Measurements from ENCODE around the gene MXRA8. TPM values are rescaled to one million over a fixed set of nuclear protein-coding genes. Genes with fewer than 3 reads are reported as not detected.
A peak's percentile ranks its signal among the peaks of the same experiment; 100 is the strongest.

Gene MXRA8
- total RNA-seq: 100 to 1,000 TPM in 1 of 2 donors, 10 to 100 TPM in 1; 68.9 to 213 TPM
- 10 to 100 TPM; 38.5 to 65.0 TPM for polyA plus RNA-seq
- long read RNA-seq, donor 1, transcript MXRA8-201 (10 exons, 2,273 nt): major isoform, 18 of 37 reads
- long read RNA-seq, donor 1, partial matches to known transcripts: 7 of 37 reads
- long read RNA-seq, donor 1, other reads (novel, unspliced or antisense): 7 of 37 reads
- long read RNA-seq, donor 2, partial matches to known transcripts: 0 of 3 reads
- long read RNA-seq, donor 2, other reads (novel, unspliced or antisense): 0 of 3 reads
- long read RNA-seq, donor 3, transcript MXRA8-201 (10 exons, 2,273 nt): major isoform, 6 of 8 reads
- long read RNA-seq, donor 3, partial matches to known transcripts: 0 of 8 reads
- long read RNA-seq, donor 3, other reads (novel, unspliced or antisense): 0 of 8 reads
- long read RNA-seq, donor 4, partial matches to known transcripts: 0 of 1 reads
- long read RNA-seq, donor 4, other reads (novel, unspliced or antisense): 0 of 1 reads
- long read RNA-seq, donor 5, transcript MXRA8-201 (10 exons, 2,273 nt): major isoform, 12 of 30 reads
- long read RNA-seq, donor 5, partial matches to known transcripts: 6 of 30 reads
- long read RNA-seq, donor 5, other reads (novel, unspliced or antisense): 6 of 30 reads

- Histone ChIP-seq H3K9ac (ENCODE audit: insufficient read depth in 1 of 2, low read length in 2 of 2) (peak within 1 kb of the TSS; percentile 55 to 86), H3K4me3 (peak within 1 kb of the TSS; percentile 37), H3K9me3 (ENCODE audit: control insufficient read depth in 4 of 4, insufficient read depth in 3 of 4, low read length in 3 of 4) (peaks cover 0 to 5% (median 0%) of the 10 kb centered on the region in 4 donors), H3K4me1 (ENCODE audit: control insufficient read depth in 5 of 5, insufficient read depth in 5 of 5, low read length in 5 of 5) (peaks cover 0 to 39% (median 11%) of the 10 kb centered on the region in 5 donors), H3K27me3 (ENCODE audit: control insufficient read depth in 3 of 3, insufficient read depth in 3 of 3, low read length in 2 of 3) (peaks cover 0 to 4% (median 0%) of the 10 kb centered on the region in 3 donors), H3K27ac (ENCODE audit: low read depth in 1 of 2, low read length in 1 of 2) (peak within 1 kb of the TSS; percentile 21 to 79), H3K36me3 (ENCODE audit: control insufficient read depth in 4 of 4, insufficient read depth in 4 of 4, low read length in 4 of 4) (peaks cover 0 to 6% (median 2%) of the 10 kb centered on the region in 4 donors)
- WGBS, 2 donors: 21 to 31% methylated on average over 24 to 29 of the region's 29 CpGs
- DNase-seq: peak; percentile 92 to 95 (median 94)
- no peak for TF ChIP-seq CTCF (IDR thresholded peaks at IDR 0.05; ENCODE audit: control extremely low read depth, extremely low read depth)
- no peak for ATAC-seq (ENCODE audit: insufficient read depth, low FRiP score)
Measured at GRCh38 chr1:1358433-1359271, at the start of gene MXRA8. TSS of gene MXRA8 (minus strand) at chr1:1358555. CDS start at chr1:1358504, 51 bp downstream.

- no peak for ATAC-seq (ENCODE audit: insufficient read depth, low FRiP score)
- peaks cover 6 to 20% (median 14%) of the 10 kb centered on the region in 5 donors for H3K4me1 ChIP-seq (ENCODE audit: control insufficient read depth in 5 of 5, insufficient read depth in 5 of 5, low read length in 5 of 5)
- H3K27ac ChIP-seq (ENCODE audit: low read depth in 1 of 2, low read length in 1 of 2): peak overlapping the region; percentile 85 to 95
- H3K4me3 ChIP-seq: peak overlapping the region; percentile 99
- H3K9ac ChIP-seq (ENCODE audit: insufficient read depth in 1 of 2, low read length in 2 of 2): peak overlapping the region; percentile 26 to 55
- H3K36me3 ChIP-seq (ENCODE audit: control insufficient read depth in 4 of 4, insufficient read depth in 4 of 4, low read length in 4 of 4): peaks cover 6 to 21% (median 12%) of the 10 kb centered on the region in 4 donors
- 9 to 11% methylated on average over 39 to 41 of the region's 41 CpGs for WGBS, 2 donors
- DNase-seq: peak in 1 of 3 donors; percentile 26
- no peaks in the 10 kb centered on the region for H3K9me3 ChIP-seq (ENCODE audit: control insufficient read depth in 4 of 4, insufficient read depth in 3 of 4, low read length in 3 of 4)
- TF ChIP-seq CTCF (IDR thresholded peaks at IDR 0.05; ENCODE audit: control extremely low read depth, extremely low read depth): no peak
- no peaks in the 10 kb centered on the region for H3K27me3 ChIP-seq (ENCODE audit: control insufficient read depth in 3 of 3, insufficient read depth in 3 of 3, low read length in 2 of 3)
Measured at GRCh38 chr1:1407636-1408318, 49.4 kb upstream of the MXRA8 start.

DNA sequence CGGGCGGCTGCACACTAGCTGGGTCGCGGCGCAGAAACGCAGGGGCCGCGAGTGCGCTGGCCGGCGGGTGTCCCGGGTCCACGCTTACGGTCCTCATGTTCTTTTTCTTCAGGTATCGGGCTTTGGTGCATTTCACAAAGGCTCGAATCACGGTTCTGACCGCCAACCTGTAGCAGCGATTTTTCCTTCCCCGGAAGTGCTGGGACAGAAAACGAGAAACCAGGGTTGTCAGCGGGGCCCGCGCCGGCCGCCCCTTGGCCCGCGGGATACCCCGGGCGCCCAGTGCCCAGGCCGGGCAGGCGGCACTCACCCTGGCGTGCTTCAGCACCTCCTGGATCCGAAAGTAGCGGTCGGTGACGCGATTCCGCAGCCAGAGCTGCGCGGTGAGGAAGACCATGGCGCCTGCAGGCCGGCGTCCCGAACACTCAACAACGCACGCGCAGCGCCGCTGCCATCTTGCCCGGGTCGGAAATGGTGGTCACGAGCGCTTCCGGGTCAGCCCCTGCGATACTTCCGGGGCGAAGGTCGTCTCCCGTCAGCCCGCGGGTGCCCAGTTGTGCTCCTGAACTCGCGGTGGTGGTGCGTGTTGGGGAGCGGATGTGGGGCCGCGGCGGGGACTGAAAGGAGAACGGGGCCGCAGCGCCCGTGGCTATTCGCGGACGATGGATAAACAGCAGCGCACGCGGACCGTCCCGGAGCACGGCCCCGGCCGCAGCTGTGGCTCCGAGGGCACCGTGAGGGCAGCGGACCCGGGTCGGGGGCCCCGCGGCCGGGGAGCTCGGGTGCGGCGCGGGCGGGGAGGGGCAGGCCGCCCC, 48.7 kb upstream of the MXRA8 start, which contains the start of gene MRPL20:
MRPL20 (minus strand) TSS at position 473 of the 815 bp plus-strand sequence; CDS start at position 397, 76 bp downstream.
- Histone ChIP-seq H3K36me3 (ENCODE audit: control insufficient read depth in 4 of 4, insufficient read depth in 4 of 4, low read length in 4 of 4) (peaks cover 6 to 23% (median 16%) of the 10 kb centered on the region in 4 donors), H3K9ac (ENCODE audit: insufficient read depth in 1 of 2, low read length in 2 of 2) (peak within 1 kb of the TSS; percentile 26 to 55), H3K4me1 (ENCODE audit: control insufficient read depth in 5 of 5, insufficient read depth in 5 of 5, low read length in 5 of 5) (peaks cover 6 to 20% (median 14%) of the 10 kb centered on the region in 5 donors), H3K4me3 (peak within 1 kb of the TSS; percentile 99), H3K27me3 (ENCODE audit: control insufficient read depth in 3 of 3, insufficient read depth in 3 of 3, low read length in 2 of 3) (no peaks in the 10 kb centered on the region), H3K27ac (ENCODE audit: low read depth in 1 of 2, low read length in 1 of 2) (peak within 1 kb of the TSS; percentile 85 to 96), H3K9me3 (ENCODE audit: control insufficient read depth in 4 of 4, insufficient read depth in 3 of 4, low read length in 3 of 4) (no peaks in the 10 kb centered on the region)
- WGBS, 2 donors: 0 to 1% methylated on average over 88 to 98 of the region's 98 CpGs
- DNase-seq: peak; percentile 93 to 96 (median 93)
- peak; percentile 98 for ATAC-seq (ENCODE audit: insufficient read depth, low FRiP score)
- no peak for TF ChIP-seq CTCF (IDR thresholded peaks at IDR 0.05; ENCODE audit: control extremely low read depth, extremely low read depth)

Measured in lung (tissue), 16 donors.